ENCODE results near the gene SUSD1.

- no peak for TF ChIP-seq CTCF (IDR thresholded peaks at IDR 0.05)
- no peak for TF ChIP-seq POLR2A (IDR thresholded peaks at IDR 0.05)
Measured at GRCh38 chr9:112020680-112021596, 154.2 kb downstream of the SUSD1 start.

Measured in body of pancreas (tissue), 4 donors.